DND-41 (cell line): ENCODE results near the gene HAP1.

Source experiments
- ATAC-seq: fragments of 200-7000 bp; cut with Tn5 transposase; 3 replicates; pipeline ENCODE4 v1.9.1; 2021; ENCODE audit warnings: low read depth; ENCODE audit not compliant: insufficient read depth
- DNase-seq: peaks from one replicate; pipeline ENCODE4 v3.0.0-alpha.2; 2020
- H2AFZ ChIP-seq: 2 replicates; pipeline ENCODE4 v1.6.0; 2012; ENCODE audit warnings: low read depth, low read length
- H3K27ac ChIP-seq: 2 replicates; pipeline ENCODE4 v1.5.1; 2012; ENCODE audit warnings: low read length, inconsistent platforms
- H3K27me3 ChIP-seq: fragments of 200-600 bp; sonication (generic); 2 replicates; pipeline ENCODE4 v1.6.0; 2012; ENCODE audit warnings: low read length, mild to moderate bottlenecking, inconsistent platforms; ENCODE audit not compliant: insufficient read depth, poor library complexity
- H3K36me3 ChIP-seq: 2 replicates; pipeline ENCODE4 v1.5.1; 2012; ENCODE audit warnings: low read length, inconsistent platforms; ENCODE audit not compliant: insufficient read depth
- H3K4me1 ChIP-seq: 2 replicates; pipeline ENCODE4 v1.5.1; 2012; ENCODE audit warnings: mild to moderate bottlenecking, low read length; ENCODE audit not compliant: insufficient read depth
- H3K4me2 ChIP-seq: 2 replicates; pipeline ENCODE4 v1.6.0; 2012; ENCODE audit warnings: mild to moderate bottlenecking, moderate library complexity, low read length, inconsistent platforms; ENCODE audit not compliant: insufficient read depth
- H3K4me3 ChIP-seq, 2 experiments: fragments of 200-600 bp in 1 of 2; shearing (Covaris generic) in 1 of 2; 2 replicates each; pipeline ENCODE4 v1.5.1; 2012 to 2016; ENCODE audit warnings: inconsistent platforms in 2 of 2, low read length in 2 of 2, mild to moderate bottlenecking in 2 of 2, low read depth in 1 of 2, moderate library complexity in 1 of 2
- H3K79me2 ChIP-seq: 2 replicates; pipeline ENCODE4 v1.6.0; 2012; ENCODE audit warnings: low read length, inconsistent platforms; ENCODE audit not compliant: insufficient read depth
- H3K9ac ChIP-seq: 2 replicates; pipeline ENCODE4 v1.6.0; 2012; ENCODE audit warnings: low read depth, mild to moderate bottlenecking, inconsistent platforms, low read length, moderate library complexity
- H3K9me3 ChIP-seq: 2 replicates; pipeline ENCODE4 v1.5.1; 2012; ENCODE audit warnings: low read length, moderate library complexity, mild to moderate bottlenecking, inconsistent platforms; ENCODE audit not compliant: insufficient read depth, severe bottlenecking
- H4K20me1 ChIP-seq: 2 replicates; pipeline ENCODE4 v1.6.0; 2012; ENCODE audit warnings: low read length; ENCODE audit not compliant: insufficient read depth
- CTCF ChIP-seq: IDR thresholded peaks from 2 replicates; pipeline ENCODE4 v1.5.1; 2012; ENCODE audit warnings: borderline replicate concordance, low read length, moderate library complexity, mild to moderate bottlenecking; ENCODE audit not compliant: poor library complexity, severe bottlenecking; ENCODE audit errors: extremely low read depth
- EZH2 ChIP-seq: IDR thresholded peaks from 3 replicates; pipeline ENCODE4 v1.6.1; 2012; ENCODE audit warnings: borderline replicate concordance, low read depth, mild to moderate bottlenecking, moderate library complexity, low read length, inconsistent platforms; ENCODE audit not compliant: severe bottlenecking

Gene HAP1

GRCh38 chr17:41695954-41696757, 38.3 kb downstream of the HAP1 start:
- no peak overlapping the region for H3K9ac ChIP-seq
- no peak overlapping the region for H3K4me3 ChIP-seq
- no peak for TF ChIP-seq EZH2
- TF ChIP-seq CTCF: peak; percentile 89
- DNase-seq (peak; percentile 70), ATAC-seq (peak; percentile 66)
- no peak overlapping the region for H2AFZ ChIP-seq
- H3K27ac ChIP-seq: no peak overlapping the region
- H3K27me3 ChIP-seq: no peaks in the 10 kb centered on the region
- peaks cover 36% of the 10 kb centered on the region for H3K36me3 ChIP-seq
- H3K9me3 ChIP-seq: no peaks in the 10 kb centered on the region
- H3K4me2 ChIP-seq: no peak overlapping the region
- H4K20me1 ChIP-seq: peaks cover 19% of the 10 kb centered on the region
- H3K4me1 ChIP-seq: peaks cover 2% of the 10 kb centered on the region; the same call in 1 of the 2 replicates
- peaks cover 2% of the 10 kb centered on the region; the same call in 1 of the 2 replicates for H3K79me2 ChIP-seq

- peaks cover 12% of the 10 kb centered on the region for H3K4me1 ChIP-seq
- H3K79me2 ChIP-seq: peaks cover 12% of the 10 kb centered on the region
- no peak for DNase-seq
- no peak overlapping the region for H3K9ac ChIP-seq
- H3K27me3 ChIP-seq: no peaks in the 10 kb centered on the region
- H3K4me3 ChIP-seq: no peak overlapping the region
- 0 out of 3 replicates have a peak, but pooled peaks have one; percentile 13 for ATAC-seq
- no peak overlapping the region for H3K27ac ChIP-seq
- TF ChIP-seq EZH2 (no peak), CTCF (no peak)
- peaks cover 28% of the 10 kb centered on the region for H4K20me1 ChIP-seq
- H3K4me2 ChIP-seq: no peak overlapping the region
- peaks cover 45% of the 10 kb centered on the region for H3K36me3 ChIP-seq
- H2AFZ ChIP-seq: no peak overlapping the region
- no peaks in the 10 kb centered on the region for H3K9me3 ChIP-seq
Observed at GRCh38 chr17:41695134-41695661, 39.2 kb downstream of the HAP1 start.

GRCh38 chr17:41692722-41693521, 41.5 kb downstream of the HAP1 start:
- peaks cover 55% of the 10 kb centered on the region for H3K36me3 ChIP-seq
- DNase-seq (no peak), ATAC-seq (no peak)
- H3K9me3 ChIP-seq: no peaks in the 10 kb centered on the region
- H3K4me1 ChIP-seq: peaks cover 19% of the 10 kb centered on the region
- TF ChIP-seq CTCF: no peak
- no peak for TF ChIP-seq EZH2
- no peak overlapping the region for H3K27ac ChIP-seq
- H3K4me2 ChIP-seq: no peak overlapping the region
- H3K27me3 ChIP-seq: no peaks in the 10 kb centered on the region
- no peak overlapping the region for H3K4me3 ChIP-seq
- H4K20me1 ChIP-seq: peaks cover 40% of the 10 kb centered on the region
- H3K79me2 ChIP-seq: peaks cover 26% of the 10 kb centered on the region
- H2AFZ ChIP-seq: no peak overlapping the region
- no peak overlapping the region for H3K9ac ChIP-seq
